Measurements from ENCODE around the gene CCDC18.

The CCDC18 gene

GRCh38 chr1:93143769-93144168 lies 36.8 kb upstream of the CCDC18 start:
- no peak for TF ChIP-seq CTCF (IDR thresholded peaks at IDR 0.05; ENCODE audit: low read depth, low read length)
- no peak overlapping the region for H3K4me3 ChIP-seq (ENCODE audit: low read depth, low read length)

- no peak overlapping the region for H3K4me3 ChIP-seq (ENCODE audit: low read depth, low read length)
- TF ChIP-seq CTCF (IDR thresholded peaks at IDR 0.05; ENCODE audit: low read depth, low read length) = no peak
These were observed 32.5 kb upstream of the CCDC18 start for GRCh38 chr1:93148001-93148400.

- no peak overlapping the region for H3K4me3 ChIP-seq (ENCODE audit: low read depth, low read length)
These were observed 29.8 kb upstream of the CCDC18 start for GRCh38 chr1:93150729-93151128.

GRCh38 chr1:93151474-93151873 lies 29.1 kb upstream of the CCDC18 start:
- no peak for TF ChIP-seq CTCF (IDR thresholded peaks at IDR 0.05; ENCODE audit: low read depth, low read length)

More at GRCh38 chr1:93150729-93151128, 29.8 kb upstream of the CCDC18 start:
- no peak for TF ChIP-seq CTCF (IDR thresholded peaks at IDR 0.05; ENCODE audit: low read depth, low read length)

GRCh38 chr1:93152835-93153234 lies 27.7 kb upstream of the CCDC18 start:
- no peak for TF ChIP-seq CTCF (IDR thresholded peaks at IDR 0.05; ENCODE audit: low read depth, low read length)
- H3K4me3 ChIP-seq (ENCODE audit: low read depth, low read length) = no peak overlapping the region

More at GRCh38 chr1:93151474-93151873, 29.1 kb upstream of the CCDC18 start:
- no peak overlapping the region for H3K4me3 ChIP-seq (ENCODE audit: low read depth, low read length)

GRCh38 chr1:93154898-93155297 lies 25.6 kb upstream of the CCDC18 start:
- TF ChIP-seq CTCF (IDR thresholded peaks at IDR 0.05; ENCODE audit: low read depth, low read length) = no peak
- H3K4me3 ChIP-seq (ENCODE audit: low read depth, low read length) = no peak overlapping the region

- no peak for TF ChIP-seq CTCF (IDR thresholded peaks at IDR 0.05; ENCODE audit: low read depth, low read length)
- no peak overlapping the region for H3K4me3 ChIP-seq (ENCODE audit: low read depth, low read length)
These were observed 25.2 kb upstream of the CCDC18 start for GRCh38 chr1:93155335-93155734.
